ENCODE measurements around the gene MGAT4B. TPM values are rescaled to one million over a fixed set of nuclear protein-coding genes. Genes with fewer than 3 reads are reported as not detected.
A peak's percentile ranks its signal among the peaks of the same experiment; 100 is the strongest.

MGAT4B gene
- total RNA-seq, 2 donors from 2014 or later = 66.5 to 87.7 TPM

DNA sequence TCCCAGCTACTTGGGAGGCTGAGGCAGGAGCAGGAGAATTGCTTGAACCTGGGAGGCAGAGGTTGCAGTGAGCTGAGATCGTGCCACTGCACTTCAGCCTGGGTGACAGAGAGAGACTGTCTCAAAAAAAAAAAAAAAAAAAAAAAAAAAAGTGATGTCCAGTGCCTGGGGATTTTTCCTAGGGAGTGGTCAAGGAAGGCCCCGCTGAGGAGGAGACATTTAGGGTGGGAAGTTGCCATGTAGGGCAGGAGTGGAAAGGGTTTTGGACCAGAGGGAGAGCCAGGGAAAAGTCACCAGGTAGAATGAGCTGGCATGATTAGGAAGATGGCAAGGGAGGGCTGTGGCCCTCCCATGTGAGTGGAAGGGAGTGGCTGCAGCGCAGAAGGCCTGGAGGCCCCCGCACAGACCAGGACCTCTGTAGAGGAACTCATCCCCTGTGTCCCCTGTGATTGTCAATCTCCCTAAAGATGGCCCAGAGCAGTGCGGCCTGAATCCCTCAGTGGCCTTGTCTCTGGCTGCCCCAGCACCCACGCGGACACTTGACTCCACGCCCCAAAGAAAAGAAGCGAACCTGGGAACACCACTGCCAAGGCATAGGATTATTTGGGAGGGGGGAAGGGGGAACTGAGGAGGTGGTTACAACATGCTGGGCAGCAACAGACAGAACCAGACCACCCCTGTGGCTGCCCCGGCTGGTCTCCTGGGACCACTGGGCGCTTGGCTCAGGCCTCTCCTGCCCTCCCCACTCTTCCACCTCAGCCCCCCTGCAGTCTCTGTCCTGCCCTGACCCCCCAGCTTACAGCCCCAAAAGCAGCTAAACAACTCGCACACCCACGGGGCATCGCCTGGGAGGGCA, 11.5 kb upstream of the MGAT4B start:
- peaks cover 34 to 48% of the 10 kb centered on the region in 2 donors for H3K4me1 ChIP-seq (ENCODE audit: control insufficient read depth in 1 of 2, low read depth in 2 of 2)
- H3K4me3 ChIP-seq = peak overlapping the region; percentile 99
- no peaks in the 10 kb centered on the region for H3K27me3 ChIP-seq (replicated peaks; ENCODE audit: insufficient read depth)
- DNase-seq (ENCODE audit: low spot score) (no peak), ATAC-seq (ENCODE audit: insufficient number of reproducible peaks, low FRiP score, low read depth) (no peak)
- H3K27ac ChIP-seq = peak overlapping the region; percentile 100
- H3K9me3 ChIP-seq = no peaks in the 10 kb centered on the region
- peaks cover 10% of the 10 kb centered on the region for H3K36me3 ChIP-seq
- TF ChIP-seq, protein P1, sequence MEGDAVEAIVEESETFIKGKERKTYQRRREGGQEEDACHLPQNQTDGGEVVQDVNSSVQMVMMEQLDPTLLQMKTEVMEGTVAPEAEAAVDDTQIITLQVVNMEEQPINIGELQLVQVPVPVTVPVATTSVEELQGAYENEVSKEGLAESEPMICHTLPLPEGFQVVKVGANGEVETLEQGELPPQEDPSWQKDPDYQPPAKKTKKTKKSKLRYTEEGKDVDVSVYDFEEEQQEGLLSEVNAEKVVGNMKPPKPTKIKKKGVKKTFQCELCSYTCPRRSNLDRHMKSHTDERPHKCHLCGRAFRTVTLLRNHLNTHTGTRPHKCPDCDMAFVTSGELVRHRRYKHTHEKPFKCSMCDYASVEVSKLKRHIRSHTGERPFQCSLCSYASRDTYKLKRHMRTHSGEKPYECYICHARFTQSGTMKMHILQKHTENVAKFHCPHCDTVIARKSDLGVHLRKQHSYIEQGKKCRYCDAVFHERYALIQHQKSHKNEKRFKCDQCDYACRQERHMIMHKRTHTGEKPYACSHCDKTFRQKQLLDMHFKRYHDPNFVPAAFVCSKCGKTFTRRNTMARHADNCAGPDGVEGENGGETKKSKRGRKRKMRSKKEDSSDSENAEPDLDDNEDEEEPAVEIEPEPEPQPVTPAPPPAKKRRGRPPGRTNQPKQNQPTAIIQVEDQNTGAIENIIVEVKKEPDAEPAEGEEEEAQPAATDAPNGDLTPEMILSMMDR (IDR thresholded peaks at IDR 0.05) = no peak

DNA sequence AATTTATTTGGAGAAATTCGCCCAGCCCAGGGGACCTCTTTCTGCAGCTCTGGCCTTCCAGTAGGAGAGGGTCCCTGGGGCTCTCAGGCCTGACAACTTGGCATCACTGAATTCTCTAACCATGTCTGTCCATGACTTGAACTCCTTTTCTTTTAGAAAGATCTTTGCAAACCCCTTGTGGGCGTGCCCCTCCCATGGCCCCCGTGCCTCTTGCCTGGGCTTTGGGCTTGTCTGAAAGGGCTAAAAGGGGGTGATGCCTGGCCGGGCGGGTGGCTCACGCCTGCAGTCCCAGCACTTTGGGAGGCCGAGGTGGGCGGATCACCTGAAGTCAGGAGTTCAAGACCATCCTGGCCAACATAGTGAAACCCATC, 10.8 kb upstream of the MGAT4B start:
- H3K27ac ChIP-seq = peak overlapping the region in 1 of 2 donors; percentile 39
- H3K9me3 ChIP-seq = no peaks in the 10 kb centered on the region
- ATAC-seq (ENCODE audit: insufficient number of reproducible peaks, low FRiP score, low read depth) (no peak), DNase-seq (ENCODE audit: low spot score) (no peak)
- peak overlapping the region; percentile 75 for H3K4me3 ChIP-seq
- H3K36me3 ChIP-seq = peaks cover 3% of the 10 kb centered on the region
- TF ChIP-seq, protein P1 (IDR thresholded peaks at IDR 0.05) = no peak
- H3K4me1 ChIP-seq (ENCODE audit: control insufficient read depth in 1 of 2, low read depth in 2 of 2) = peaks cover 28 to 42% of the 10 kb centered on the region in 2 donors
- no peaks in the 10 kb centered on the region for H3K27me3 ChIP-seq (replicated peaks; ENCODE audit: insufficient read depth)

DNA sequence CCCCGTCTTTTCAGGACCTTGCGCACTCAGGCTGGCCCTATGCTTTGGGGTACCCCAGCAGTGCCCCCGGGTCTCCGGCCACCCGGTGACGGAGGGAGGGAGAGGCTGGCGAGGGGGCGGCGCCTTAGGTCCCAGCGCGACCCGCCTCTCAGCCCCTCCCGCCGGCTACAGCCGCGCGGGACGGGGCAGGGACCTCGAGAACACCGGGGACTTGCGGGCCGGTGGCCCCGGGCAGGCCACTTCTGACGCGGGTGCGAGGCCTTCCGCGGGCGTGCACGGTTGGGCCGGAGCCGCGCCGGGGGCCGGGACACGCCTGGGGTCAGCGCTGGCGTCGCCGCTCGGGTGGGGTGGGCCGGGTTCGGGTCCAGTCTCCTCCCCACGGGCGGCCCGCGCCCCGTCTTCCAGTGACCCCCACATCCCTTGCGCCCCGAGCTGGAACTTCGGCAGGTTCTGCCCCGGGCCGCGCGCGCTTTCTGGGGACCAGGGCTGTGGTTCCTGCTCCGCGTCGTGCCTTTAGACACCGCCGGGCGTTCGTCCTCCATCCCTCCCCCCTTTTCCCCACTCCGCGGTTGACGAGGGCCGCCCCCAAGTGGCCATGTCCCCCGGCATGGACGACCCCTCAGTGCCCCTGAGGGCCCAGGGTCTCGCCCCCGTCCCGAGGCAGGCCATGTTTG, 10.3 kb upstream of the MGAT4B start:
- peaks cover 23 to 36% of the 10 kb centered on the region in 2 donors for H3K4me1 ChIP-seq (ENCODE audit: control insufficient read depth in 1 of 2, low read depth in 2 of 2)
- peak overlapping the region; percentile 75 for H3K4me3 ChIP-seq
- H3K27me3 ChIP-seq (replicated peaks; ENCODE audit: insufficient read depth) = no peaks in the 10 kb centered on the region
- no peak for DNase-seq (ENCODE audit: low spot score)
- no peaks in the 10 kb centered on the region for H3K9me3 ChIP-seq
- TF ChIP-seq, protein P1 (IDR thresholded peaks at IDR 0.05) = no peak
- peak overlapping the region in 1 of 2 donors; percentile 39 for H3K27ac ChIP-seq
- H3K36me3 ChIP-seq = no peaks in the 10 kb centered on the region
- ATAC-seq (ENCODE audit: insufficient number of reproducible peaks, low FRiP score, low read depth) = no peak

DNA sequence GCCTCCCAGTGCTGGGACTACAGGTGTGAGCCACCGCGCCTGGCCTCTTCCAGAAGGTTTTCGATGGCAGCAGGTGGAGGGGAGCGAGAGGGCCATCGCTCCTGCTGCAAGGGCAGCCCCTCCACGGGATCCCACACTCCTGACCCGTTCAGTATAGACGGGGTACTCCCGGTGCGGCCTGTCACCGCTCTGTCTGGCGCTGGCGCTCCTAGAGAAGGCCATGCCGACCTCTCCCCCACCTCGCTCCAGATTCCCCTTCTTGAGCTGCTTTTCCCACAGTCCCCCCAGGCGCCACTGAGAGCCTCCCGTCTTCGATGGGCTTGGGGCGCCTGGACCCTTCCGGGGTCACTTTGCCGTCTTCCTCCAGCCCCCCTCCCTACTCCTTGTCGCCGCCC, 9.7 kb upstream of the MGAT4B start:
- DNase-seq (ENCODE audit: low spot score) = no peak
- TF ChIP-seq, protein P1 (IDR thresholded peaks at IDR 0.05) = no peak
- Histone ChIP-seq H3K9me3 (no peaks in the 10 kb centered on the region), H3K27ac (peak overlapping the region in 1 of 2 donors; percentile 39), H3K4me3 (peak overlapping the region; percentile 75), H3K4me1 (ENCODE audit: control insufficient read depth in 1 of 2, low read depth in 2 of 2) (peaks cover 22 to 35% of the 10 kb centered on the region in 2 donors), H3K27me3 (replicated peaks; ENCODE audit: insufficient read depth) (no peaks in the 10 kb centered on the region), H3K36me3 (no peaks in the 10 kb centered on the region)
- ATAC-seq (ENCODE audit: insufficient number of reproducible peaks, low FRiP score, low read depth) = no peak

DNA sequence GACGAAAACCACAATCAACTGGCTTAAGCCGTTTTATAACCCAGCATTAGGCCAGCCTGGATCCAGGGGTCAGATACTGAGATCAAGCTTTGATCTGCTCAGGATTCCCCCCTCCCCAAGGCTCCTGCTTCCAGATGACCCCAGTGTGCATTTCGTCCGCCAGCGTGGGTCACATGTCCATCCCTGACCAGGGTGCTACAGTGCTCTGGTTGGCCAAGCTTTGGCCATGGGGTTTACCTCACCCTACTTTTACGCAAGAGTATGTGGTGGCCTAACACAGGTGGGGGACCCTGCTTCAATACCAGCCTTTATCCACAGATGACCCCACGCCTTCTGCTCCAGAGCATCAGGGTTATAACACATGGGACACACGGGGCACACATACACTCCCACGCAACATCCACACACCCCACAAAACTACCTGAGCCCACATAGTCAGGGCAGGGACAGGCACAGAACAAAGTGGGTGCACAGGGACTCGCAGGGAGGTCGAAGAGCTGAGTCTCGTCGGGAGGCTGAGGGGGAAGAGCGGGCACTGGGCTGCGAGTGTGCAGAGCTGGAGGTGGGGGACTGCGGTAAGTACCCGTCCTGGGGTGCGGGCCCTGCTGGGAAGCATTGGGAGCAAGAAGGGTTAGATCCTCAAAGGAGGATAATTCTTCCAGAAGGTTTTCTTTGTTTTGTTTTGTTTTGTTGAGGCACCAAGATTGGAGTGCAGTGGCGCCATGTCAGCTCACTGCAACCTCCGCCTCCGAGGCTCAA, 9.0 kb upstream of the MGAT4B start:
- no peaks in the 10 kb centered on the region for H3K27me3 ChIP-seq (replicated peaks; ENCODE audit: insufficient read depth)
- no peaks in the 10 kb centered on the region for H3K9me3 ChIP-seq
- ATAC-seq (ENCODE audit: insufficient number of reproducible peaks, low FRiP score, low read depth) (no peak), DNase-seq (ENCODE audit: low spot score) (no peak)
- H3K36me3 ChIP-seq = no peaks in the 10 kb centered on the region
- TF ChIP-seq, protein P1 (IDR thresholded peaks at IDR 0.05) = no peak
- no peak overlapping the region for H3K4me3 ChIP-seq
- peaks cover 22 to 35% of the 10 kb centered on the region in 2 donors for H3K4me1 ChIP-seq (ENCODE audit: control insufficient read depth in 1 of 2, low read depth in 2 of 2)
- H3K27ac ChIP-seq = no peak overlapping the region
